Measurements from ENCODE around the gene ATPAF1. TPM values are rescaled to one million over a fixed set of nuclear protein-coding genes. Genes with fewer than 3 reads are reported as not detected.

The ATPAF1 gene
- total and polyA plus RNA-seq, 10 of the 15 experiments (the other 5 are each of a cell fraction or from before 2014, with no cell fraction given) = 15.2 to 93.5 (median 48.4) TPM

- no peaks in the 10 kb centered on the region for H4K20me1 ChIP-seq (ENCODE audit: control insufficient read depth, insufficient read depth)
- FAIRE-seq = no peak
- ATAC-seq = no peak
- peaks cover 4 to 27% of the 10 kb centered on the region in 2 experiments for H3K36me3 ChIP-seq (ENCODE audit: control insufficient read depth in 2 of 2, insufficient read depth in 2 of 2, low read length in 1 of 2)
- RAD21 ChIA-PET (ENCODE audit: unreplicated experiment) = no interaction called here
- intact Hi-C loops (cut with micrococcal nuclease; ENCODE audit: unreplicated experiment) (no loop called here), in situ Hi-C loops (cut with MboI) (no loop called here)
- DNase-seq (ENCODE audit: low read depth, low spot score) = no peak
- H3K4me3 ChIP-seq = no peak overlapping the region
- H3K4me1 ChIP-seq (ENCODE audit: control insufficient read depth, insufficient read depth, low read length) = no peaks in the 10 kb centered on the region
- H3K9me3 ChIP-seq (replicated peaks; ENCODE audit: control insufficient read depth, insufficient read depth, low read length) = no peaks in the 10 kb centered on the region; the same call in 2 of the 3 replicates
- CTCF ChIA-PET = no interaction called here
- H2AFZ ChIP-seq (ENCODE audit: control insufficient read depth, low read depth, low read length) = no peak overlapping the region
- POLR2A ChIA-PET = no interaction called here
- TF ChIP-seq ZSCAN29 (IDR thresholded peaks at IDR 0.05) (no peak), TARDBP (IDR thresholded peaks at IDR 0.05; ENCODE audit: borderline replicate concordance) (no peak), SIX5 (IDR thresholded peaks at IDR 0.05; ENCODE audit: low read depth, low read length, severe bottlenecking) (no peak), E2F8 (IDR thresholded peaks at IDR 0.05; ENCODE audit: low read depth, partially characterized antibody) (no peak), STAT1 (conservative IDR thresholded peaks at IDR 0.05) (no peak), LARP7 (IDR thresholded peaks at IDR 0.05) (no peak), SMAD1 (IDR thresholded peaks at IDR 0.05; ENCODE audit: low read depth, partially characterized antibody) (no peak), CBFB (IDR thresholded peaks at IDR 0.05; ENCODE audit: low read depth) (no peak), RAD51 (IDR thresholded peaks at IDR 0.05) (no peak)
- 98% methylated on average over 3 of the region's 3 CpGs for WGBS (ENCODE audit: insufficient coverage, insufficient replicate concordance, low lambda C conversion rate, missing lambda C conversion rate)
- SMC1A ChIA-PET (ENCODE audit: uncharacterized antibody, unreplicated experiment) = interaction anchor here (1.3 kb wide), 1 partner anchor 9 kb away, joined by 4 read pairs; no protein-coding TSS in a partner anchor
- H3K27ac ChIP-seq (ENCODE audit: control insufficient read depth, insufficient read depth) = no peak overlapping the region
- no peaks in the 10 kb centered on the region for H3K79me2 ChIP-seq (ENCODE audit: control insufficient read depth, insufficient read depth, low read length)
- H3K27me3 ChIP-seq (replicated peaks in 1 of 2; ENCODE audit: control insufficient read depth in 2 of 2, insufficient read depth in 2 of 2, low read length in 1 of 2) = no peaks in the 10 kb centered on the region
- no peak overlapping the region for H3K4me2 ChIP-seq (ENCODE audit: control insufficient read depth, insufficient read depth)
- no TSS peak for BruUV-seq (replicated peaks)
- no peak overlapping the region for H3K9ac ChIP-seq (ENCODE audit: control insufficient read depth, insufficient read depth, low read length)
Measured at GRCh38 chr1:46589529-46589928, 78.6 kb downstream of the ATPAF1 start.
